ENCODE results near the gene TANC1.

DNA sequence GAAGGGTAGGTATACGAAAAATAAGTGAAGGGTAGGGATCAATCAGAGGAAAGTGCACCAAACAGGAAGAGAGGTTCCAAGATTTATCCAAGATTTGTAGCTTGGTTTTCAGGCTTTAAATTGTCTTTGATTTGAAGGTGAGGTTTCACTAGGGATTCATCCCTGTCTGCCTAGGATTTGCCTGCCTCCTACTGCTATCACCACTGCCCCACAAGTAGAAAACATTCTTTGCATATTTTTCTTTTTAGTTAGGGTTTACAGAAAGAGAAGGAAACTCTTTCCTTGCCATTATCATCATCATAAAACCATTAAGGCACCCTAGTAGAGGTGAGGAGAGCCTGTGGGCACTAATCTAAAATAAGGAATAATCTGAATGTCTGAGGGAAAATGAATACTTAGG, 45.8 kb upstream of the TANC1 start:
- TF ChIP-seq, protein P1, sequence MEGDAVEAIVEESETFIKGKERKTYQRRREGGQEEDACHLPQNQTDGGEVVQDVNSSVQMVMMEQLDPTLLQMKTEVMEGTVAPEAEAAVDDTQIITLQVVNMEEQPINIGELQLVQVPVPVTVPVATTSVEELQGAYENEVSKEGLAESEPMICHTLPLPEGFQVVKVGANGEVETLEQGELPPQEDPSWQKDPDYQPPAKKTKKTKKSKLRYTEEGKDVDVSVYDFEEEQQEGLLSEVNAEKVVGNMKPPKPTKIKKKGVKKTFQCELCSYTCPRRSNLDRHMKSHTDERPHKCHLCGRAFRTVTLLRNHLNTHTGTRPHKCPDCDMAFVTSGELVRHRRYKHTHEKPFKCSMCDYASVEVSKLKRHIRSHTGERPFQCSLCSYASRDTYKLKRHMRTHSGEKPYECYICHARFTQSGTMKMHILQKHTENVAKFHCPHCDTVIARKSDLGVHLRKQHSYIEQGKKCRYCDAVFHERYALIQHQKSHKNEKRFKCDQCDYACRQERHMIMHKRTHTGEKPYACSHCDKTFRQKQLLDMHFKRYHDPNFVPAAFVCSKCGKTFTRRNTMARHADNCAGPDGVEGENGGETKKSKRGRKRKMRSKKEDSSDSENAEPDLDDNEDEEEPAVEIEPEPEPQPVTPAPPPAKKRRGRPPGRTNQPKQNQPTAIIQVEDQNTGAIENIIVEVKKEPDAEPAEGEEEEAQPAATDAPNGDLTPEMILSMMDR (conservative IDR thresholded peaks at IDR 0.05; ENCODE audit: low read depth, low read length) = no peak
- TF ChIP-seq, protein P2, sequence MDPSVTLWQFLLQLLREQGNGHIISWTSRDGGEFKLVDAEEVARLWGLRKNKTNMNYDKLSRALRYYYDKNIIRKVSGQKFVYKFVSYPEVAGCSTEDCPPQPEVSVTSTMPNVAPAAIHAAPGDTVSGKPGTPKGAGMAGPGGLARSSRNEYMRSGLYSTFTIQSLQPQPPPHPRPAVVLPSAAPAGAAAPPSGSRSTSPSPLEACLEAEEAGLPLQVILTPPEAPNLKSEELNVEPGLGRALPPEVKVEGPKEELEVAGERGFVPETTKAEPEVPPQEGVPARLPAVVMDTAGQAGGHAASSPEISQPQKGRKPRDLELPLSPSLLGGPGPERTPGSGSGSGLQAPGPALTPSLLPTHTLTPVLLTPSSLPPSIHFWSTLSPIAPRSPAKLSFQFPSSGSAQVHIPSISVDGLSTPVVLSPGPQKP (IDR thresholded peaks at IDR 0.05; ENCODE audit: borderline replicate concordance, low read depth, low read length) = no peak
- TF ChIP-seq POLR2A (IDR thresholded peaks at IDR 0.05; ENCODE audit: low read depth, low read length) = no peak
- no peak for TF ChIP-seq MAZ (IDR thresholded peaks at IDR 0.05; ENCODE audit: borderline replicate concordance, low read depth, low read length)

All from IMR-90 (cell line).